Measurements from ENCODE around the gene EXOC3L2. TPM values are rescaled to one million over a fixed set of nuclear protein-coding genes. Genes with fewer than 3 reads are reported as not detected.
"Not testable (repeated sequence)": the region's sequence is repeated elsewhere in the genome, so short reads cannot be mapped to it uniquely, and the experiment has no call there.

The EXOC3L2 gene
- total RNA-seq, 5 donors from 2014 or later (not counting 1 experiment from before 2014, with no cell fraction given) = not detected

GRCh38 chr19:45271735-45272108 is 26.5 kb upstream of the EXOC3L2 start:
- no peak overlapping the region for H3K4me3 ChIP-seq (ENCODE audit: control insufficient read depth in 1 of 2, extremely low read depth in 1 of 2, low read length in 1 of 2)
- no peaks in the 10 kb centered on the region for H3K27me3 ChIP-seq (replicated peaks in 1 of 2; ENCODE audit: control insufficient read depth in 2 of 2, extremely low read depth in 1 of 2, insufficient read depth in 2 of 2, low read length in 1 of 2)
- Mint-ChIP-seq H3K27me3 (no peaks in the 10 kb centered on the region), H3K9me3 (no peaks in the 10 kb centered on the region), H3K36me3 (peaks cover 30% of the 10 kb centered on the region), H3K27ac (no peak overlapping the region), H3K4me1 (no peaks in the 10 kb centered on the region), H3K4me3 (no peak overlapping the region)
- DNase-seq (no peak), ATAC-seq (replicated peaks in 1 of 4) (no peak)
- ChIA-PET CTCF (no interaction called here), POLR2A (no interaction called here)
- H3K27ac ChIP-seq (ENCODE audit: low read length) = no peak overlapping the region
- H3K36me3 ChIP-seq (ENCODE audit: control insufficient read depth in 2 of 2, extremely low read depth in 1 of 2, insufficient read depth in 1 of 2, low read length in 1 of 2) = peaks cover 0 to 42% of the 10 kb centered on the region in 2 donors
- no peaks in the 10 kb centered on the region for H3K4me1 ChIP-seq (ENCODE audit: control insufficient read depth in 1 of 2, extremely low read depth in 1 of 2, insufficient read depth in 2 of 2, low read length in 2 of 2)
- no peaks in the 10 kb centered on the region for H3K9me3 ChIP-seq
- WGBS (ENCODE audit: insufficient coverage) = 86% methylated on average over 7 of the region's 7 CpGs

- Histone ChIP-seq H3K27ac (ENCODE audit: low read length) (no peak overlapping the region), H3K27me3 (replicated peaks in 1 of 2; ENCODE audit: control insufficient read depth in 2 of 2, extremely low read depth in 1 of 2, insufficient read depth in 2 of 2, low read length in 1 of 2) (no peaks in the 10 kb centered on the region), H3K36me3 (ENCODE audit: control insufficient read depth in 2 of 2, extremely low read depth in 1 of 2, insufficient read depth in 1 of 2, low read length in 1 of 2) (peaks cover 1 to 45% of the 10 kb centered on the region in 2 donors), H3K4me1 (ENCODE audit: control insufficient read depth in 1 of 2, extremely low read depth in 1 of 2, insufficient read depth in 2 of 2, low read length in 2 of 2) (no peaks in the 10 kb centered on the region), H3K9me3 (no peaks in the 10 kb centered on the region), H3K4me3 (ENCODE audit: control insufficient read depth in 1 of 2, extremely low read depth in 1 of 2, low read length in 1 of 2) (no peak overlapping the region)
- ATAC-seq (replicated peaks in 1 of 4) = no peak
- Mint-ChIP-seq H3K4me1 (no peaks in the 10 kb centered on the region), H3K27me3 (no peaks in the 10 kb centered on the region), H3K9me3 (no peaks in the 10 kb centered on the region), H3K4me3 (no peak overlapping the region), H3K36me3 (peaks cover 27% of the 10 kb centered on the region), H3K27ac (no peak overlapping the region)
- POLR2A ChIA-PET = no interaction called here
- DNase-seq = no peak
- whole genome bisulfite sequencing (ENCODE audit: insufficient coverage) = 97% methylated on average over 13 of the region's 21 CpGs
- CTCF ChIA-PET = no interaction called here
Observed at GRCh38 chr19:45271098-45271734, 26.0 kb upstream of the EXOC3L2 start.

DNA sequence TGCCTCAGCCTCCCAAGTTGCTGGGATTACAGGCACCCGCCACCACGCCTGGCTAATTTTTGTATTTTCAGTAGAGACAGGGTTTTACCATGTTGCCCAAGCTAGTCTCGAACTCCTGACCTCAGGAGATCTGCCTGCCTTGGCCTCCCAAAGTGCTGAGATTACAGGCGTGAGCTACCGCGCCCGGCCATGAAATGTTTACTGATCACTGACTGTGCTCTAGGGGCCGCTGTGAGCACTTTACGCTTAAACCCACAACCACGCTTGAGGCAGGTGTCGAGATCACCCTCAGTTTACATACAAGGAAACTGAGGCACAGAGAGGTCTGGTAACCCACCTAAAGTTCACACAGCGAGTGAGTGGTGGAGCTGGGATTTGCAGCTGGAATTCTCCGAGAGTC is 24.7 kb upstream of the EXOC3L2 start:
- H3K27me3 Mint-ChIP-seq; H3K27ac Mint-ChIP-seq; H3K4me1 Mint-ChIP-seq; H3K4me3 Mint-ChIP-seq; H3K27me3 ChIP-seq (replicated peaks in 1 of 2; ENCODE audit: control insufficient read depth in 2 of 2, extremely low read depth in 1 of 2, insufficient read depth in 2 of 2, low read length in 1 of 2); ATAC-seq (replicated peaks in 1 of 4); H3K9me3 Mint-ChIP-seq; H3K27ac ChIP-seq (ENCODE audit: low read length); H3K4me3 ChIP-seq (ENCODE audit: control insufficient read depth in 1 of 2, extremely low read depth in 1 of 2, low read length in 1 of 2); POLR2A ChIA-PET; H3K9me3 ChIP-seq; H3K4me1 ChIP-seq (ENCODE audit: control insufficient read depth in 1 of 2, extremely low read depth in 1 of 2, insufficient read depth in 2 of 2, low read length in 2 of 2); CTCF ChIA-PET; DNase-seq: not testable (repeated sequence)
- peaks cover 30% of the 10 kb centered on the region for H3K36me3 Mint-ChIP-seq
- H3K36me3 ChIP-seq (ENCODE audit: control insufficient read depth in 2 of 2, extremely low read depth in 1 of 2, insufficient read depth in 1 of 2, low read length in 1 of 2) = peaks cover 4 to 43% of the 10 kb centered on the region in 2 donors
- WGBS (ENCODE audit: insufficient coverage) = 98% methylated on average over 9 of the region's 13 CpGs

DNA sequence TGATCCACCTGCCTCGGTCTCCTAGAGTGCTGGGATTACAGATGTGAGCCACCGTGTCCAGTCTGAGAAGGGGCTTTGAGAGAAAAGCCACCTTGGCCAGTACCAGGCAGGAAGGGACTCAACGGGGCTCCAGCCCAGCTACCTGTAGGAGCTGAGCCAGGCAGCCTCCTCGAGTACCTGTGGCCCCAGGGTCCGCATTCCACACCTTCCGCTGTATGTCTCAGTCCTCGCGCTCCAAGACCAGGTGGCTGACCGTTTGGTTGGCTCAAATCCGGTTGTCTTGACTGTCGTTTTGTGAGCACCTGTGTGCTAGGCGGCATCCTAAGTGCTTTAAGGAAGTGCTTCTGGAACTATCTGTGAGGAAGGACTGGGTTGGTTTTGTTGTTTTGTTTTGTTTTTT is 22.1 kb upstream of the EXOC3L2 start:
- DNase-seq (no peak), ATAC-seq (replicated peaks in 1 of 4) (no peak)
- H3K36me3 Mint-ChIP-seq = peaks cover 21% of the 10 kb centered on the region
- no peaks in the 10 kb centered on the region for H3K27me3 Mint-ChIP-seq
- Histone ChIP-seq H3K9me3 (no peaks in the 10 kb centered on the region), H3K27ac (ENCODE audit: low read length) (no peak overlapping the region), H3K4me1 (ENCODE audit: control insufficient read depth in 1 of 2, extremely low read depth in 1 of 2, insufficient read depth in 2 of 2, low read length in 2 of 2) (no peaks in the 10 kb centered on the region), H3K36me3 (ENCODE audit: control insufficient read depth in 2 of 2, extremely low read depth in 1 of 2, insufficient read depth in 1 of 2, low read length in 1 of 2) (peaks cover 8 to 30% of the 10 kb centered on the region in 2 donors), H3K27me3 (replicated peaks in 1 of 2; ENCODE audit: control insufficient read depth in 2 of 2, extremely low read depth in 1 of 2, insufficient read depth in 2 of 2, low read length in 1 of 2) (no peaks in the 10 kb centered on the region), H3K4me3 (ENCODE audit: control insufficient read depth in 1 of 2, extremely low read depth in 1 of 2, low read length in 1 of 2) (no peak overlapping the region)
- H3K4me1 Mint-ChIP-seq = no peaks in the 10 kb centered on the region
- H3K9me3 Mint-ChIP-seq = no peaks in the 10 kb centered on the region
- H3K27ac Mint-ChIP-seq = no peak overlapping the region
- no peak overlapping the region for H3K4me3 Mint-ChIP-seq
- POLR2A ChIA-PET = no interaction called here
- CTCF ChIA-PET = no interaction called here
- 90% methylated on average over 6 of the region's 12 CpGs for WGBS (ENCODE audit: insufficient coverage)

GRCh38 chr19:45265375-45265774 is 20.2 kb upstream of the EXOC3L2 start:
- no peaks in the 10 kb centered on the region for H3K27me3 Mint-ChIP-seq
- peaks cover 21% of the 10 kb centered on the region for H3K36me3 Mint-ChIP-seq
- H3K4me3 ChIP-seq (ENCODE audit: control insufficient read depth in 1 of 2, extremely low read depth in 1 of 2, low read length in 1 of 2) = no peak overlapping the region
- DNase-seq (no peak), ATAC-seq (replicated peaks in 1 of 4) (no peak)
- no peak overlapping the region for H3K27ac Mint-ChIP-seq
- ChIA-PET POLR2A (no interaction called here), CTCF (no interaction called here)
- 100% methylated on average over 4 of the region's 5 CpGs for WGBS (ENCODE audit: insufficient coverage)
- H3K4me1 ChIP-seq (ENCODE audit: control insufficient read depth in 1 of 2, extremely low read depth in 1 of 2, insufficient read depth in 2 of 2, low read length in 2 of 2) = no peaks in the 10 kb centered on the region
- no peak overlapping the region for H3K4me3 Mint-ChIP-seq
- H3K9me3 Mint-ChIP-seq = no peaks in the 10 kb centered on the region
- H3K27me3 ChIP-seq (replicated peaks in 1 of 2; ENCODE audit: control insufficient read depth in 2 of 2, extremely low read depth in 1 of 2, insufficient read depth in 2 of 2, low read length in 1 of 2) = no peaks in the 10 kb centered on the region
- H3K36me3 ChIP-seq (ENCODE audit: control insufficient read depth in 2 of 2, extremely low read depth in 1 of 2, insufficient read depth in 1 of 2, low read length in 1 of 2) = peaks cover 8 to 19% of the 10 kb centered on the region in 2 donors
- H3K27ac ChIP-seq (ENCODE audit: low read length) = no peak overlapping the region
- H3K9me3 ChIP-seq = no peaks in the 10 kb centered on the region
- H3K4me1 Mint-ChIP-seq = no peaks in the 10 kb centered on the region

- CTCF ChIA-PET = no interaction called here
- Histone ChIP-seq H3K4me3 (ENCODE audit: control insufficient read depth in 1 of 2, extremely low read depth in 1 of 2, low read length in 1 of 2) (no peak overlapping the region), H3K27ac (ENCODE audit: low read length) (no peak overlapping the region), H3K4me1 (ENCODE audit: control insufficient read depth in 1 of 2, extremely low read depth in 1 of 2, insufficient read depth in 2 of 2, low read length in 2 of 2) (no peaks in the 10 kb centered on the region), H3K27me3 (replicated peaks in 1 of 2; ENCODE audit: control insufficient read depth in 2 of 2, extremely low read depth in 1 of 2, insufficient read depth in 2 of 2, low read length in 1 of 2) (no peaks in the 10 kb centered on the region), H3K36me3 (ENCODE audit: control insufficient read depth in 2 of 2, extremely low read depth in 1 of 2, insufficient read depth in 1 of 2, low read length in 1 of 2) (peaks cover 8 to 19% of the 10 kb centered on the region in 2 donors), H3K9me3 (no peaks in the 10 kb centered on the region)
- WGBS (ENCODE audit: insufficient coverage) = 93% methylated on average over 19 of the region's 19 CpGs
- Mint-ChIP-seq H3K4me1 (no peaks in the 10 kb centered on the region), H3K27ac (no peak overlapping the region), H3K9me3 (no peaks in the 10 kb centered on the region), H3K36me3 (peaks cover 18% of the 10 kb centered on the region), H3K27me3 (no peaks in the 10 kb centered on the region), H3K4me3 (no peak overlapping the region)
- ATAC-seq (replicated peaks in 1 of 4) = no peak
- POLR2A ChIA-PET = no interaction called here
- no peak for DNase-seq
Observed at GRCh38 chr19:45264781-45265317, 19.6 kb upstream of the EXOC3L2 start.

DNA sequence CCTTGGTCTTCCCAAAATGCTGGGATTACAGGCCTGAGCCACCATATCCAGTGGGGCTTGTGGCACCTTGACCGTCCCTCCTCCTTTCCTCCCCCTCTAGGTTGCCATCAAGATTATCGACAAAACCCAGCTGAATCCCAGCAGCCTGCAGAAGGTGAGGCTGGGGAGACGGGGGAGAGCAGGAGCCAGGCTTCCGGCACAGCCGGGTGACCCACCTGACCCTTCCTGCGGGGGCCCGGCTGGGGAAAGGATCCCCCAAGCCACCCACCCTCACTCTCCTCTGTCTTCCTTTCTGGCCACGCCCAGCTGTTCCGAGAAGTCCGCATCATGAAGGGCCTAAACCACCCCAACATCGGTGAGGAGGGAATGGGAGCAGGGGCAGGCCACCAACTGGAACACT is 17.8 kb upstream of the EXOC3L2 start:
- H3K4me3 Mint-ChIP-seq = no peak overlapping the region
- Histone ChIP-seq H3K36me3 (ENCODE audit: control insufficient read depth in 2 of 2, extremely low read depth in 1 of 2, insufficient read depth in 1 of 2, low read length in 1 of 2) (peaks cover 8 to 16% of the 10 kb centered on the region in 2 donors), H3K4me3 (ENCODE audit: control insufficient read depth in 1 of 2, extremely low read depth in 1 of 2, low read length in 1 of 2) (no peak overlapping the region), H3K27me3 (replicated peaks in 1 of 2; ENCODE audit: control insufficient read depth in 2 of 2, extremely low read depth in 1 of 2, insufficient read depth in 2 of 2, low read length in 1 of 2) (no peaks in the 10 kb centered on the region), H3K27ac (ENCODE audit: low read length) (no peak overlapping the region), H3K4me1 (ENCODE audit: control insufficient read depth in 1 of 2, extremely low read depth in 1 of 2, insufficient read depth in 2 of 2, low read length in 2 of 2) (no peaks in the 10 kb centered on the region), H3K9me3 (no peaks in the 10 kb centered on the region)
- ATAC-seq (replicated peaks in 1 of 4) = no peak
- no peak for DNase-seq
- H3K27me3 Mint-ChIP-seq = no peaks in the 10 kb centered on the region
- no peaks in the 10 kb centered on the region for H3K9me3 Mint-ChIP-seq
- H3K27ac Mint-ChIP-seq = no peak overlapping the region
- no peaks in the 10 kb centered on the region for H3K4me1 Mint-ChIP-seq
- POLR2A ChIA-PET = no interaction called here
- CTCF ChIA-PET = interaction anchor here in 1 of 2 donors (0.6 kb wide), 1 partner anchor 10 kb away, joined by 4 read pairs; no protein-coding TSS in a partner anchor
- 88% methylated on average over 3 of the region's 11 CpGs for WGBS (ENCODE audit: insufficient coverage)
- H3K36me3 Mint-ChIP-seq = peaks cover 17% of the 10 kb centered on the region

Data from T-cell (primary cell).